HepG2 (cell line): ENCODE data around the gene CDH1. TPM values are rescaled to one million over a fixed set of nuclear protein-coding genes. Genes with fewer than 3 reads are reported as not detected.
A peak's percentile ranks its signal among the peaks of the same experiment; 100 is the strongest.

Experiments
- CHCHD3 ChIP-seq: sonication (generic); formaldehyde crosslinking; IDR thresholded peaks from 2 replicates; pipeline ENCODE4 v1.8.0; 2022; ENCODE audit warnings: mild to moderate bottlenecking, missing genetic modification reagents, moderate library complexity
- HMG20A ChIP-seq: IDR thresholded peaks from 2 replicates; pipeline ENCODE4 v1.6.1; 2016; ENCODE audit warnings: borderline replicate concordance
- MBD4 ChIP-seq: IDR thresholded peaks from 2 replicates; pipeline ENCODE4 v1.6.1; 2012; ENCODE audit warnings: low read length, inconsistent platforms, borderline replicate concordance
- MED8 ChIP-seq: sonication (generic); formaldehyde crosslinking; IDR thresholded peaks from 2 replicates; pipeline ENCODE4 v1.8.1; 2023; ENCODE audit warnings: mild to moderate bottlenecking, missing genetic modification reagents; ENCODE audit not compliant: insufficient replicate concordance
- MIXL1 ChIP-seq: IDR thresholded peaks from 2 replicates; pipeline ENCODE4 v1.6.1; 2016
- SATB2 ChIP-seq: sonication (generic); formaldehyde crosslinking; IDR thresholded peaks from 2 replicates; pipeline ENCODE4 v1.5.0; 2020; ENCODE audit warnings: missing genetic modification reagents
- SMAD3 ChIP-seq: sonication (generic); formaldehyde crosslinking; IDR thresholded peaks from 2 replicates; pipeline ENCODE4 v1.4.0; 2020; ENCODE audit warnings: missing genetic modification reagents
- TCF12 ChIP-seq, 2 experiments: fragments of 450-650 bp in 1 of 2; sonication (generic) in 1 of 2; formaldehyde crosslinking in 1 of 2; IDR thresholded peaks; 2 replicates each; pipeline versions ENCODE4 v1.6.1 to v1.8.0; 2017 to 2022; ENCODE audit warnings: antibody characterized with exemption in 1 of 2, mild to moderate bottlenecking in 1 of 2, missing genetic modification reagents in 1 of 2, moderate library complexity in 1 of 2
- ZFP90 ChIP-seq: sonication (generic); formaldehyde crosslinking; IDR thresholded peaks from 2 replicates; pipeline ENCODE4 v1.8.0; 2022; ENCODE audit warnings: missing genetic modification reagents, mild to moderate bottlenecking, inconsistent platforms, borderline replicate concordance
- ZNF143 ChIP-seq: sonication (generic); formaldehyde crosslinking; IDR thresholded peaks from 2 replicates; pipeline ENCODE4 v1.4.0; 2020; ENCODE audit warnings: missing genetic modification reagents
- ZNF264 ChIP-seq: sonication (generic); formaldehyde crosslinking; IDR thresholded peaks from 2 replicates; pipeline ENCODE4 v1.4.0; 2020; ENCODE audit warnings: missing genetic modification reagents
- ZNF629 ChIP-seq: sonication (generic); formaldehyde crosslinking; conservative IDR thresholded peaks from 2 replicates; pipeline ENCODE4 v1.5.0; 2020; ENCODE audit warnings: missing genetic modification reagents
- ZNF772 ChIP-seq: sonication (generic); formaldehyde crosslinking; IDR thresholded peaks from 2 replicates; pipeline ENCODE4 v1.5.0; 2020; ENCODE audit warnings: mild to moderate bottlenecking, missing genetic modification reagents
- ZNF773 ChIP-seq: sonication (generic); formaldehyde crosslinking; IDR thresholded peaks from 2 replicates; pipeline ENCODE4 v1.4.0; 2020; ENCODE audit warnings: missing genetic modification reagents, borderline replicate concordance
- ZNF782 ChIP-seq: sonication (generic); formaldehyde crosslinking; IDR thresholded peaks from 2 replicates; pipeline ENCODE4 v1.4.0; 2020; ENCODE audit warnings: missing genetic modification reagents, mild to moderate bottlenecking, borderline replicate concordance
- ZNF788 ChIP-seq: sonication (generic); formaldehyde crosslinking; IDR thresholded peaks from 2 replicates; pipeline ENCODE4 v1.5.0; 2020; ENCODE audit warnings: mild to moderate bottlenecking, missing genetic modification reagents, borderline replicate concordance
- polyA plus RNA-seq, 8 experiments: library from polyadenylated mRNA; depleted of rRNA in 3 of 8; stranded (reverse) in 7 of 8; unstranded in 1 of 8; fragments of >200 nt; fragmentation: Illumina TruSeq in 4 of 8; extraction: Trizol in 4 of 8; gene quantifications; 2 replicates each; pipeline versions ENCODE4 v1.2.1 to v1.2.3, GENCODE V29; 2011 to 2016; ENCODE audit warnings: low read depth in 4 of 8, missing spikeins in 1 of 8, mixed read lengths in 1 of 8; ENCODE audit not compliant: insufficient read depth in 1 of 8
- total RNA-seq, 5 experiments: library from RNA; depleted of rRNA; stranded (reverse); fragments of >200 nt; fragmentation: Illumina TruSeq; extraction: Trizol; gene quantifications; 2 replicates each; pipeline ENCODE4 v1.2.3, GENCODE V29; 2016; ENCODE audit warnings: low read depth in 1 of 5
- TF ChIP-seq, protein P1 (sequence below): fragments of 450-650 bp; IDR thresholded peaks from 2 replicates; pipeline ENCODE4 v1.6.1; 2017
- TF ChIP-seq, protein P2 (sequence below): sonication (generic); formaldehyde crosslinking; IDR thresholded peaks from 2 replicates; pipeline ENCODE4 v1.4.0; 2020; ENCODE audit warnings: missing genetic modification reagents, mild to moderate bottlenecking, borderline replicate concordance
- TF ChIP-seq, protein P3 (sequence below): sonication (generic); formaldehyde crosslinking; IDR thresholded peaks from 2 replicates; pipeline ENCODE4 v1.4.0; 2020; ENCODE audit warnings: missing genetic modification reagents
- TF ChIP-seq, protein P4 (sequence below): IDR thresholded peaks from 2 replicates; pipeline ENCODE4 v1.6.1; 2016; ENCODE audit warnings: low read depth, control low read depth
- TF ChIP-seq, protein P5 (sequence below): sonication (generic); formaldehyde crosslinking; IDR thresholded peaks from 2 replicates; pipeline ENCODE4 v1.4.0; 2020; ENCODE audit warnings: mild to moderate bottlenecking, missing genetic modification reagents

The CDH1 gene
- total and polyA plus RNA-seq, 2 of the 13 experiments (the other 11 are each of a cell fraction or from before 2014, with no cell fraction given), result 0.95 to 9.8 TPM

DNA sequence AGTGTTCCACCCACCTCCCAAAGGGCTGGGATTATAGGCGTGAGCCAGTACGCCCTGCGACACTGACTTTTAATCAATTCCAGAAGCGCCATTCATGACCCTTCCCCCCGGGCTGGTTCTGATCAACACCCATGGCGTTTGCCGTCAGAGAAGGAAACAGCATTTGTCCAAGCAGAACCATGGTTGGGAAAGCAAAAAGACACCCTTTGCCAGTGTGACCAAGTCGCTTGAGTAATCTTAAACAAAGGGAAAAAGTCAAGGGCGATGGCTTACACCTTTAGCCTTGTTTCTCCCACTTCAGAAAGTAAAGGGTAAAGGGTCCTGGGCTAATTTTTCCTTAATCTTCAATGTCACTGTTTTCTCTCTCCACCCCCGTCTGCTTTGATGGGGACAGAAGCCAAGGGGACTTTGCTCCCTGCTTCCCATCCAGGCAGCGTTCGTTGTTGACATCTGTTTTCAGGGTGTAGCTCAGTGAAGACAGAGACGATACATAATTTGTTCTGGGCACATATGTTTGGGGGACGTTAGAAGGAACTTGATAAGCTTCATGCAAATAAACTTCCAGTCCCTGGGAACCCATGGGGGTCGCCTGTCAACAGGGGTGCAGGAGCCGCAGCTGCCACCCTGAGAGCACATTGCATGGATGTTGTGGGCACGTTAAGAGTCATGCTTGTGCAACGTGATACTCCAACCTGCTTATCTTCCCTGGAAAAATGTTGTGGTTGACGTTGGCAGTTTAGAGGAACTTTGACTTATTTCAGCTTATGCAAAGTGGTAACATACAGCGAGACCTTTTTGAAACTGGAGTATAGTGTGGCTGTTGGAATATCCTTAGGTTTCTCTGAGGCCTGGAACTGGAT is 55.6 kb downstream of the CDH1 start (continued):
- TF ChIP-seq, protein P1, sequence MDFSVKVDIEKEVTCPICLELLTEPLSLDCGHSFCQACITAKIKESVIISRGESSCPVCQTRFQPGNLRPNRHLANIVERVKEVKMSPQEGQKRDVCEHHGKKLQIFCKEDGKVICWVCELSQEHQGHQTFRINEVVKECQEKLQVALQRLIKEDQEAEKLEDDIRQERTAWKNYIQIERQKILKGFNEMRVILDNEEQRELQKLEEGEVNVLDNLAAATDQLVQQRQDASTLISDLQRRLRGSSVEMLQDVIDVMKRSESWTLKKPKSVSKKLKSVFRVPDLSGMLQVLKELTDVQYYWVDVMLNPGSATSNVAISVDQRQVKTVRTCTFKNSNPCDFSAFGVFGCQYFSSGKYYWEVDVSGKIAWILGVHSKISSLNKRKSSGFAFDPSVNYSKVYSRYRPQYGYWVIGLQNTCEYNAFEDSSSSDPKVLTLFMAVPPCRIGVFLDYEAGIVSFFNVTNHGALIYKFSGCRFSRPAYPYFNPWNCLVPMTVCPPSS, result no peak
- TF ChIP-seq, protein P2, sequence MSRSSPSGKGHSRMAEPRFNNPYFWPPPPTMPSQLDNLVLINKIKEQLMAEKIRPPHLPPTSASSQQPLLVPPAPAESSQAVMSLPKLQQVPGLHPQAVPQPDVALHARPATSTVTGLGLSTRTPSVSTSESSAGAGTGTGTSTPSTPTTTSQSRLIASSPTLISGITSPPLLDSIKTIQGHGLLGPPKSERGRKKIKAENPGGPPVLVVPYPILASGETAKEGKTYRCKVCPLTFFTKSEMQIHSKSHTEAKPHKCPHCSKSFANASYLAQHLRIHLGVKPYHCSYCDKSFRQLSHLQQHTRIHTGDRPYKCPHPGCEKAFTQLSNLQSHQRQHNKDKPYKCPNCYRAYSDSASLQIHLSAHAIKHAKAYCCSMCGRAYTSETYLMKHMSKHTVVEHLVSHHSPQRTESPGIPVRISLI (CRISPR knock-in tag), result peak; percentile 46; the same call in 1 of the 2 replicates
- TF ChIP-seq CHCHD3 (CRISPR knock-in tag), result no peak
- no peak for TF ChIP-seq MED8 (CRISPR knock-in tag)
- TF ChIP-seq MBD4, result no peak; the same call in 1 of the 2 replicates
- TF ChIP-seq SMAD3 (CRISPR knock-in tag), result peak; percentile 94
- peak; percentile 96 for TF ChIP-seq HMG20A (CRISPR knock-in tag)
- TF ChIP-seq ZNF782 (CRISPR knock-in tag), result peak; percentile 70; the same call in 1 of the 2 replicates
- TF ChIP-seq MIXL1 (CRISPR knock-in tag), result peak; percentile 68; the same call in 1 of the 2 replicates
- TF ChIP-seq ZNF772 (CRISPR knock-in tag), result peak; percentile 26; the same call in 1 of the 2 replicates
- peak; percentile 26; the same call in 1 of the 2 replicates for TF ChIP-seq ZNF629 (CRISPR knock-in tag)
- TF ChIP-seq, protein P3, sequence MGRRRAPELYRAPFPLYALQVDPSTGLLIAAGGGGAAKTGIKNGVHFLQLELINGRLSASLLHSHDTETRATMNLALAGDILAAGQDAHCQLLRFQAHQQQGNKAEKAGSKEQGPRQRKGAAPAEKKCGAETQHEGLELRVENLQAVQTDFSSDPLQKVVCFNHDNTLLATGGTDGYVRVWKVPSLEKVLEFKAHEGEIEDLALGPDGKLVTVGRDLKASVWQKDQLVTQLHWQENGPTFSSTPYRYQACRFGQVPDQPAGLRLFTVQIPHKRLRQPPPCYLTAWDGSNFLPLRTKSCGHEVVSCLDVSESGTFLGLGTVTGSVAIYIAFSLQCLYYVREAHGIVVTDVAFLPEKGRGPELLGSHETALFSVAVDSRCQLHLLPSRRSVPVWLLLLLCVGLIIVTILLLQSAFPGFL (CRISPR knock-in tag), result no peak
- TF ChIP-seq ZFP90, result peak; percentile 91
- peak; percentile 44; the same call in 1 of the 2 replicates for TF ChIP-seq ZNF788
- TF ChIP-seq SATB2, result peak; percentile 83; the same call in 1 of the 2 replicates
- TF ChIP-seq, protein P4, sequence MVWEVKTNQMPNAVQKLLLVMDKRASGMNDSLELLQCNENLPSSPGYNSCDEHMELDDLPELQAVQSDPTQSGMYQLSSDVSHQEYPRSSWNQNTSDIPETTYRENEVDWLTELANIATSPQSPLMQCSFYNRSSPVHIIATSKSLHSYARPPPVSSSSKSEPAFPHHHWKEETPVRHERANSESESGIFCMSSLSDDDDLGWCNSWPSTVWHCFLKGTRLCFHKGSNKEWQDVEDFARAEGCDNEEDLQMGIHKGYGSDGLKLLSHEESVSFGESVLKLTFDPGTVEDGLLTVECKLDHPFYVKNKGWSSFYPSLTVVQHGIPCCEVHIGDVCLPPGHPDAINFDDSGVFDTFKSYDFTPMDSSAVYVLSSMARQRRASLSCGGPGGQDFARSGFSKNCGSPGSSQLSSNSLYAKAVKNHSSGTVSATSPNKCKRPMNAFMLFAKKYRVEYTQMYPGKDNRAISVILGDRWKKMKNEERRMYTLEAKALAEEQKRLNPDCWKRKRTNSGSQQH, result 0 out of 2 replicates have a peak, but pooled peaks have one; percentile 22
- no peak; the same call in 1 of the 2 replicates for TF ChIP-seq ZNF143 (CRISPR knock-in tag)
- TF ChIP-seq ZNF264 (CRISPR knock-in tag), result peak; percentile 78; the same call in 1 of the 2 replicates
- TF ChIP-seq, protein P5, sequence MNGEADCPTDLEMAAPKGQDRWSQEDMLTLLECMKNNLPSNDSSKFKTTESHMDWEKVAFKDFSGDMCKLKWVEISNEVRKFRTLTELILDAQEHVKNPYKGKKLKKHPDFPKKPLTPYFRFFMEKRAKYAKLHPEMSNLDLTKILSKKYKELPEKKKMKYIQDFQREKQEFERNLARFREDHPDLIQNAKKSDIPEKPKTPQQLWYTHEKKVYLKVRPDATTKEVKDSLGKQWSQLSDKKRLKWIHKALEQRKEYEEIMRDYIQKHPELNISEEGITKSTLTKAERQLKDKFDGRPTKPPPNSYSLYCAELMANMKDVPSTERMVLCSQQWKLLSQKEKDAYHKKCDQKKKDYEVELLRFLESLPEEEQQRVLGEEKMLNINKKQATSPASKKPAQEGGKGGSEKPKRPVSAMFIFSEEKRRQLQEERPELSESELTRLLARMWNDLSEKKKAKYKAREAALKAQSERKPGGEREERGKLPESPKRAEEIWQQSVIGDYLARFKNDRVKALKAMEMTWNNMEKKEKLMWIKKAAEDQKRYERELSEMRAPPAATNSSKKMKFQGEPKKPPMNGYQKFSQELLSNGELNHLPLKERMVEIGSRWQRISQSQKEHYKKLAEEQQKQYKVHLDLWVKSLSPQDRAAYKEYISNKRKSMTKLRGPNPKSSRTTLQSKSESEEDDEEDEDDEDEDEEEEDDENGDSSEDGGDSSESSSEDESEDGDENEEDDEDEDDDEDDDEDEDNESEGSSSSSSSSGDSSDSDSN, result no peak; the same call in 1 of the 2 replicates
- TF ChIP-seq TCF12 (IDR thresholded peaks at IDR 0.05), result no peak
- TF ChIP-seq TCF12 (CRISPR knock-in tag; IDR thresholded peaks at IDR 0.05), result peak; percentile 63
- no peak for TF ChIP-seq ZNF773
